Neural cell (in vitro differentiated cells): ENCODE measurements around the gene NHEJ1. TPM values are rescaled to one million over a fixed set of nuclear protein-coding genes. Genes with fewer than 3 reads are reported as not detected.
A peak's percentile ranks its signal among the peaks of the same experiment; 100 is the strongest.

Source experiments
- H2AFZ ChIP-seq: fragments of 200-600, 300-800 bp; sonication (generic), shearing (Covaris generic); 2 replicates; pipeline ENCODE4 v1.6.0; 2014; ENCODE audit warnings: low read depth, mild to moderate bottlenecking, antibody characterized with exemption, low read length, moderate library complexity
- H3F3A ChIP-seq: fragments of 200-600 bp; shearing (Covaris generic); 2 replicates; pipeline ENCODE4 v1.6.1; 2016; ENCODE audit warnings: mild to moderate bottlenecking, moderate library complexity, mixed read lengths, antibody characterized with exemption, low read length; ENCODE audit not compliant: insufficient read depth, poor library complexity, severe bottlenecking
- H3K27ac ChIP-seq: fragments of 200-600, 300-800 bp; sonication (generic), shearing (Covaris generic); 2 replicates; pipeline ENCODE4 v1.5.1; 2014; ENCODE audit warnings: mild to moderate bottlenecking, low read length, moderate library complexity
- H3K27me3 ChIP-seq: fragments of 300-800, 200-600 bp; sonication (generic), shearing (Covaris generic); 2 replicates; pipeline ENCODE4 v1.6.0; 2014; ENCODE audit warnings: mild to moderate bottlenecking, low read depth, low read length, moderate library complexity; ENCODE audit not compliant: insufficient read depth
- H3K36me3 ChIP-seq: fragments of 300-800, 200-600 bp; sonication (generic), shearing (Covaris generic); 2 replicates; pipeline ENCODE4 v1.5.1; 2014; ENCODE audit warnings: mild to moderate bottlenecking, antibody characterized with exemption, low read length, moderate library complexity; ENCODE audit not compliant: insufficient read depth
- H3K4me2 ChIP-seq: fragments of 300-800, 200-600 bp; sonication (generic), shearing (Covaris generic); 2 replicates; pipeline ENCODE4 v1.6.0; 2014; ENCODE audit warnings: mild to moderate bottlenecking, low read length
- H3K4me3 ChIP-seq: fragments of 300-800, 200-600 bp; sonication (generic), shearing (Covaris generic); 2 replicates; pipeline ENCODE4 v1.5.1; 2014; ENCODE audit warnings: mild to moderate bottlenecking, low read length, moderate library complexity
- H3K79me2 ChIP-seq: fragments of 200-600 bp; shearing (Covaris generic); replicated peaks from 2 replicates; pipeline ENCODE4 v1.6.0; 2014; ENCODE audit warnings: mild to moderate bottlenecking, low read length, moderate library complexity; ENCODE audit not compliant: insufficient read depth
- H3K9ac ChIP-seq: fragments of 300-800, 200-600 bp; sonication (generic), shearing (Covaris generic); 2 replicates; pipeline ENCODE4 v1.6.1; 2016; ENCODE audit warnings: mild to moderate bottlenecking, low read length, mixed read lengths
- H3K9me2 ChIP-seq: fragments of 200-600 bp; shearing (Covaris generic); 2 replicates; pipeline ENCODE4 v1.6.1; 2016; ENCODE audit warnings: mild to moderate bottlenecking, low read length, mixed read lengths; ENCODE audit not compliant: insufficient read depth
- H3K9me3 ChIP-seq: fragments of 200-600, 300-800 bp; sonication (generic), shearing (Covaris generic); 2 replicates; pipeline ENCODE4 v1.6.1; 2016; ENCODE audit warnings: mild to moderate bottlenecking, mixed run types, low read length, moderate library complexity, mixed read lengths
- H4K20me1 ChIP-seq: fragments of 200-600 bp; shearing (Covaris generic); 2 replicates; pipeline ENCODE4 v1.6.1; 2016; ENCODE audit warnings: mild to moderate bottlenecking, mixed run types; ENCODE audit not compliant: insufficient read depth
- EP300 ChIP-seq: fragments of 450-650 bp; conservative IDR thresholded peaks from 2 replicates; pipeline ENCODE4 v1.6.1; 2014; ENCODE audit warnings: antibody characterized with exemption, mild to moderate bottlenecking, moderate library complexity; ENCODE audit not compliant: poor library complexity, severe bottlenecking
- EZH2 ChIP-seq: fragments of 200-600, 300-800 bp; shearing (Covaris generic), sonication (generic); IDR thresholded peaks from 2 replicates; pipeline ENCODE4 v1.6.1; 2014; ENCODE audit warnings: antibody characterized with exemption, low read length, borderline replicate concordance, mild to moderate bottlenecking; ENCODE audit not compliant: insufficient read depth, poor library complexity, severe bottlenecking
- MXI1 ChIP-seq: fragments of 450-650 bp; conservative IDR thresholded peaks from 2 replicates; pipeline ENCODE4 v1.6.1; 2014; ENCODE audit warnings: antibody characterized with exemption, mild to moderate bottlenecking; ENCODE audit not compliant: poor library complexity, severe bottlenecking
- POLR2AphosphoS5 ChIP-seq: IDR thresholded peaks from 2 replicates; pipeline ENCODE4 v1.6.1; 2012
- RAD21 ChIP-seq: fragments of 450-650 bp; conservative IDR thresholded peaks from 2 replicates; pipeline ENCODE4 v1.6.1; 2014; ENCODE audit warnings: antibody characterized with exemption, mild to moderate bottlenecking, moderate library complexity
- REST ChIP-seq: IDR thresholded peaks from 2 replicates; pipeline ENCODE4 v1.6.1; 2012; ENCODE audit warnings: borderline replicate concordance
- SMC3 ChIP-seq: fragments of 450-650 bp; conservative IDR thresholded peaks from 2 replicates; pipeline ENCODE4 v1.6.1; 2014; ENCODE audit warnings: antibody characterized with exemption, mild to moderate bottlenecking, moderate library complexity; ENCODE audit not compliant: poor library complexity
- TAF1 ChIP-seq: IDR thresholded peaks from 2 replicates; pipeline ENCODE4 v1.6.1; 2012; ENCODE audit warnings: low read depth
- polyA plus RNA-seq: library from polyadenylated mRNA; depleted of rRNA; stranded (reverse); fragments of >200 nt; gene quantifications from 2 replicates; pipeline ENCODE4 v1.2.3, GENCODE V29; 2014
- TF ChIP-seq, protein P1 (sequence below): fragments of 450-650 bp; IDR thresholded peaks from 2 replicates; pipeline ENCODE4 v1.5.1; 2014; ENCODE audit warnings: antibody characterized with exemption, mild to moderate bottlenecking, moderate library complexity; ENCODE audit not compliant: poor library complexity, severe bottlenecking

The NHEJ1 gene
- polyA plus RNA-seq, 1 donor from 2014 or later, result 12.7 TPM

DNA sequence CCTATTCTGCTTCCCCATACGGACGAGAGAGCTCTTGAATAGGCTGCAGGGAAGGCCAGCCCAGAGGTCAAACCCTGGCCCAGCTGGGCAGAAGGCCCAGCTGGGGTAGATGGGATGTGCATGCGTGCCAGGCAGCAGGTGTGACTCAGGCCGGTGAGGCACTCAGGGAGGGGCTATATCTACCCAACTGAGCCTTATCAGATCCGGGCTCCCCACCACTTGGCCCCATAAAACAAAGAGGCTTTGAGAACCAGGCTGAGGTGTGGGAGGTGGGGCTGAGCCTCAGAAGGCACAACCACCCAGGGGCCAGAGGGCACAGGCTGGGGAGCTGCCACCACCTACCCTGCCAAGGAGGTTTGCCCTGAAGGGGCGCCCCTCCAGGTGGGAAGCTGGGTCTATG lies 111.3 kb downstream of the NHEJ1 start:
- no peak overlapping the region for H3K4me2 ChIP-seq
- no peak overlapping the region for H3K27ac ChIP-seq
- no peaks in the 10 kb centered on the region for H4K20me1 ChIP-seq
- no peaks in the 10 kb centered on the region for H3K36me3 ChIP-seq
- peaks cover 89% of the 10 kb centered on the region for H3K27me3 ChIP-seq
- no peaks in the 10 kb centered on the region for H3K9me2 ChIP-seq
- H3K9ac ChIP-seq, result no peak overlapping the region
- H3K79me2 ChIP-seq, result no peaks in the 10 kb centered on the region
- TF ChIP-seq REST (no peak), MXI1 (no peak), EZH2 (no peak), RAD21 (no peak)
- TF ChIP-seq, protein P1, sequence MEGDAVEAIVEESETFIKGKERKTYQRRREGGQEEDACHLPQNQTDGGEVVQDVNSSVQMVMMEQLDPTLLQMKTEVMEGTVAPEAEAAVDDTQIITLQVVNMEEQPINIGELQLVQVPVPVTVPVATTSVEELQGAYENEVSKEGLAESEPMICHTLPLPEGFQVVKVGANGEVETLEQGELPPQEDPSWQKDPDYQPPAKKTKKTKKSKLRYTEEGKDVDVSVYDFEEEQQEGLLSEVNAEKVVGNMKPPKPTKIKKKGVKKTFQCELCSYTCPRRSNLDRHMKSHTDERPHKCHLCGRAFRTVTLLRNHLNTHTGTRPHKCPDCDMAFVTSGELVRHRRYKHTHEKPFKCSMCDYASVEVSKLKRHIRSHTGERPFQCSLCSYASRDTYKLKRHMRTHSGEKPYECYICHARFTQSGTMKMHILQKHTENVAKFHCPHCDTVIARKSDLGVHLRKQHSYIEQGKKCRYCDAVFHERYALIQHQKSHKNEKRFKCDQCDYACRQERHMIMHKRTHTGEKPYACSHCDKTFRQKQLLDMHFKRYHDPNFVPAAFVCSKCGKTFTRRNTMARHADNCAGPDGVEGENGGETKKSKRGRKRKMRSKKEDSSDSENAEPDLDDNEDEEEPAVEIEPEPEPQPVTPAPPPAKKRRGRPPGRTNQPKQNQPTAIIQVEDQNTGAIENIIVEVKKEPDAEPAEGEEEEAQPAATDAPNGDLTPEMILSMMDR, result no peak
- H3K9me3 ChIP-seq, result no peaks in the 10 kb centered on the region
- no peaks in the 10 kb centered on the region for H3F3A ChIP-seq
- no peak overlapping the region for H3K4me3 ChIP-seq
- H2AFZ ChIP-seq, result no peak overlapping the region

GRCh38 chr2:219045937-219046550 lies 114.6 kb downstream of the NHEJ1 start:
- no peak overlapping the region for H2AFZ ChIP-seq
- no peaks in the 10 kb centered on the region for H3K9me2 ChIP-seq
- no peaks in the 10 kb centered on the region for H3F3A ChIP-seq
- H3K9ac ChIP-seq, result no peak overlapping the region
- H4K20me1 ChIP-seq, result no peaks in the 10 kb centered on the region
- TF ChIP-seq TAF1 (no peak), REST (peak; percentile 41), RAD21 (no peak), EP300 (no peak), SMC3 (no peak), POLR2AphosphoS5 (no peak), EZH2 (no peak)
- TF ChIP-seq, protein P1, result no peak
- no peaks in the 10 kb centered on the region for H3K79me2 ChIP-seq
- peaks cover 77% of the 10 kb centered on the region for H3K27me3 ChIP-seq
- H3K9me3 ChIP-seq, result no peaks in the 10 kb centered on the region
- H3K27ac ChIP-seq, result no peak overlapping the region
- no peaks in the 10 kb centered on the region for H3K36me3 ChIP-seq
- H3K4me3 ChIP-seq, result no peak overlapping the region
- no peak overlapping the region for H3K4me2 ChIP-seq
